Stimulated activated CD4-positive, alpha-beta T cell treated with anti-CD3 and anti-CD28 coated beads, Interleukin-2, amount 100 ng/mL, for 48 hours (primary cell): ENCODE results near the gene BNC2.

ENCODE experiments used
- DNase-seq, 2 donors: peaks; one replicate each; pipeline ENCODE4 v3.0.0-alpha.2; 2020

Gene BNC2

DNA sequence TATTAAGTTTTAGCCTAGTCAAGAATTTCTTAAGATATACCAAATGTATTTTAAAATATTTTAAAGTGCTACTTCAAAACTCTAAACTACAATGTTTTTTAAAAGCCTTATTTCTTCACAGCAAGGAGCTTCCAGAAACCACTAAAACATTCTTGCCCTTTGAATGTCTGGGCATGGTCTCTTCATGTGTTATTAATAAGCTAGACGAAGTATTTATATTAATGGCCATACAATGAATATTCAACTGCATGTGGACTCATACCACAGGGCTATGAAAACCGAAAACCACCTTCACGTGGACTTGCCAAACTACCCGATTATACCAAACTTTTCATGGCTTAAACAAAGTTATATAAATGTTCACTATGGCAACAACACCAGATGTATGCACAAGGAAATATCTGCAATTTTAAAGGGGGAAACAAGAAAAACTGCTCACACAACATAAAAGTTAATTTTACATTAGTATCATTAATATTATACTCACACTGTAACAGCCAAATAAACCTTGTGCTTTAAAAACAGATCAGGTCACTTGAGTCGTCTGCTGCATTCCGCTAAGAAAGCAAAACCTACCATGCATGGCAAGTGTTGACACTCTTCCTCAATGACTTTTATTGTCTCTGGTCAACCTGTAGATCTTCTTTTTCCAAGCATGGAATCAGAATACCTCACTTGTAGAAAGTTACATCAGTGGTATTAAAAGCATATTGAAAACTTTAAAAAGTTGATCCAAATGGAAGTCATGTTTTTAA lies 246.3 kb downstream of the BNC2 start:
- DNase-seq: no peak

DNA sequence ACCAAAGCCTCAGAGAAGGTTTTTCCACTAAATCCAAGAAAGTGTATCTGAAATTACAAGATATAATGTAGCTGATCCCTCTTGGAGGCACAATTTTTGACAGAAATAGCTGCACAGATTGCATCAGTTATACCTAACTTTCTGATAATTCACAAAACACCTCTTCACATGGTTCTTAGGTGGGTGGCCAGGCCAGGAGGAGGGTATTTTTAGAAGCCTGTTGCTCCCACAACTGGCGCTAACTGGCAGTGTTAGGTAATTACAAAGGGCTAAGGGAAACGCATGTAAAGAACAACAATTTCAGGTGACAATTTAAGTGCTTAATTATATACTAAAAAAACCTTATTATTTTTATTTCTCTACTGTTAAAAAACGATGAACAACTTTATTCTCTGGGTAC lies 247.9 kb downstream of the BNC2 start:
- DNase-seq: no peak

DNA sequence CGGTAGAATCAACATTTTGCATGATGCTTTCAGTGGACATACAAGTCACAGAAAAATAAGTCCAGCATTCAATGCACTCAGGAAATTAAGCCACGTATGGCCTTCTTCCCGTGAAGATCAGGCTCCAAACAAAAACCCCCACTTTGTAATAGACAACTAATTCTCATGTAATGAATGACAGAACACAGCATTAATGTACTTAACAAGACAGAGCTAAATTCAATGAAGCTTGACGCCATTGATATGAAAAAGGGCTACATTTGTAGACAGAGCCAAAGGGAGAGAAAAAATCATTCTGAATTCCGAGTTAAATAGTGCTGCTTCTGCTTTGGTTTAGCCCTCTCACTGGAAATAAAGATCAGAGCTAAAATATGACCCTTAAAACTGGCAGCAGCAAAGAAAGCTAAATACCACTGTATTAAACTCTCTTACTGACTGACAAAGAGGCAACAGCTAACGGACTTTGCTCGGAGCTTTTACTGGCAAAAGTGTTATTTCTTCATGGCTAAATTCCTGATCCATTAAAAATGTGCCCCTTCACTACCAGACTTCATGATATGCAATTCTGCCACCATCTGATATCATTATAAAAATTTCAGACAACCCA lies 250.5 kb downstream of the BNC2 start:
- no peak for DNase-seq

GRCh38 chr9:16619402-16619801 lies 251.1 kb downstream of the BNC2 start:
- DNase-seq: no peak

GRCh38 chr9:16618524-16618923 lies 251.9 kb downstream of the BNC2 start:
- no peak for DNase-seq

GRCh38 chr9:16616686-16617085 lies 253.8 kb downstream of the BNC2 start:
- DNase-seq: no peak

DNA sequence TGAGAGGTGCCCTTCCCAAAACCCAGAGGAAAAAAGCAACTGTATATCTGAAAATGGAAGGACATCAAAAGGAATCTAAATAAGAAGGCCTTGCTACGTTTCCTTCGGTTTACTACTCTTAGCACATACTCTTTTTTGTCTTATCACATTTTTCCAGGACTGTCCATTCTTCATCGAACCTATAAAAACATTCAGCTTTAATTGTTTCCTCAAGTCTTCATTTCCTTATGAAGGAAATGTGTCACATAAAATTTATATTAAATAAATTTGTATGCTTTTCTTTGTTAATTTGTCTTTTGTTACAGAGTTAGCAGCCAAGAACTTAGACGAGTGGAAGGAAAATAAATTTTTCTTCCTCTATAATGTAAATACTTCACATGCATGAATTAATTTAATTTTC lies 255.0 kb downstream of the BNC2 start:
- no peak for DNase-seq

DNA sequence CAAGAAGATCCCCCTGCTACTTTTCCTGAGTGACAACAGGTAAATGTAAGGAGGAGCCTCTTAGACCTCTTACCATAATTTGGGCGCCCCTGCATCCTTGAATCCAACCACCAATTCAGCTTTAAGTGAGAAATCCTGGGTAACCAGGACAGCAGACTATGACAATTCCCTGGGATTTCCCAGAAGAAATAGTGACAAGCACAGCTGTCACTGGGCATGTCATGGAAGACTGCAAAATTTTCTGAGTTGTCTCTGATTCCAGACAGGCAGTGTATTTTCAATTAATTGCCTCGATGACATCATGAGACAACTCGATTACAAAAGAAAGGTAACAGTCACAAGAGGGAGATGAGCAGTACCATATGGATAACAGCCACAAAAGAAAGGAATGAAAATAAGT lies 256.9 kb downstream of the BNC2 start:
- DNase-seq: no peak

DNA sequence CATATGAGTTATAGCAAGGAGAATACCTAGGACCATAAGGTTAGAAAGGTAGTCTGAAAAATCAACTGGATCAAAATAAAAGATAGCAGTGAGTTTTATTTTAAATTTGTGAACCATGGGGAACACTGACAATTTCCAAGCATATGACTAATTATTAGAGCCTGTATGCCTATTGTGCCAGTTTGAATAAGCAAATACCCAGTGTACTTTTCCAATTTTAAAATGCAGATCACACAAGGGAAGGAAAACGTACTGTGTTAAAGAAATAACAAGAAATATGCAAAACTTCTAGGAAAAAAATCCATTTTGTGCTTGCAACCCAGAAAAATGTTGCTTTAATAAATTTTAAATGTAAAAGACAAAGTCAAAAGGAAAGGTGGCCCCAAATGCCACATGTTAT lies 257.4 kb downstream of the BNC2 start:
- DNase-seq: no peak

DNA sequence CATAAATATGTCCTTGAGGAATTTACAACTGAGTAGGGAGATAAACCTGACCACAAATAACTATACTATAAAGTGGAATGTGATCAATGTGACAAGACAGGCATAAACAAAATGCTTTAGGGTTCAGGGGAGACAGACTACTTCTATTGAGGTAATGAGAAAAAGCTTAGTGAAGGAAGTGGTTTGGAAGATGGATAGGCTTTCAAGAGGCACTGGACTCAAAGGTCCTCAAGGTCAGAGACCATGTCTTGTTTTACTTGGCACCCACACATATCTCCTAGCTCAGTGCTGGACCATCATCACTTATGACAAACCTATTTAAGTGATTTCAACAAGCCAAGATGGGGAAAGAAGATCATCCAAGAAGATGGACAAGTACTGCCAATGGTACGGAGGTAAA lies 257.8 kb downstream of the BNC2 start:
- DNase-seq: no peak

GRCh38 chr9:16611983-16612382 lies 258.5 kb downstream of the BNC2 start:
- no peak for DNase-seq

DNA sequence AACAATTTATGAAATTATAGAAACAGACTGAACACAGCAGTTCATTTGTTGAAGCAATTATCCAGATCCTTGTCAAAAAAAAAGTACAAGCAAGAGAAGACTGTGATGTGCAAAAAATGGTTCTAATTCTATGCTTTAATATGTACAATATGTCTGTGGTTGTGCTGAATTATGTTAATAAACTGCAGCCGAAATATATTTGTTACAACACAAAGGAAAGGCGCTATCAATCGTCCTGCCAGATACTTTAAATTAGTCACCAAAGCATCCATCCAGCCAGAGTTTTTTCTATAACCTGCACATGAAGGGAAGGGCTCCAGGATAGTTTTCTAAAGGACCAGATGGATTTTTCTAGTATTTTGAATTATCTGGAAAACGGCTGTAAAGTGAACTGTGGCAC lies 259.5 kb downstream of the BNC2 start:
- no peak for DNase-seq

DNA sequence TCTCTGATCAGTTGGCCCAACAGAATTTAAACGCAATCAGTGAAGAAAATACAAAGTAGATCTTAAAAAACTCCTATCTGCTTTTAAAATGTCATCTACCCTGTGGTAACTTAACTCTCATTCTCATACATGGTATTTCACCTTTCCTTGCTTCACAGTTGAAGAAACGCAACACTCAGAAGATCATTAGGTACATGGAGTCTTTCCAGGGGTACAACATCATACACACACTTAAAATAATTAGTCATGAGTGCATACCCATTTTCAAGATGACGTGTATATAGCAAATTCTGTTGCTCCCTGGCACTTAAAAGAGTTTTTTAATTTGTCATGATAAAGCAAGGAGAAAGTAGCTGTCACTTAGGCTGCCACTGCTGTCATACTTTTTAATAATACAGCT lies 259.9 kb downstream of the BNC2 start:
- DNase-seq: no peak

DNA sequence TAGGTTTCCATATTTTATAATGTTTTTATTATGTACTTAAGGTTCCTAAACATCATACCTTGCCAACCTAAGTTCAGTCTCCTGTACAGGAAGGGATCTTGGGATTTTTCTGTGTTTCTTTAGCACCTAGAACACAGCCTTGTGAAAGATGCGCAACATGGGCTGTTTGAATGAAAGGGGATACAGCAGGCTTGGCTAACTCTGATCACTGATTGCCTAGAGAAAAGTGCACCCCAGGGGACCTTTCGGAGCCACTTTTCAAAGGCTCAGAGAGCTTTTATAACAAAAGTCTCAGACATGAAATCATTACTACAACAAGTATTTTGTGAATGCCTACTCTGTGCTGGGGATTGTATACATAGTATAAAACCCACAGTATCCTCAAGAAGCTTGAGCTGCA lies 261.6 kb downstream of the BNC2 start:
- DNase-seq: no peak

DNA sequence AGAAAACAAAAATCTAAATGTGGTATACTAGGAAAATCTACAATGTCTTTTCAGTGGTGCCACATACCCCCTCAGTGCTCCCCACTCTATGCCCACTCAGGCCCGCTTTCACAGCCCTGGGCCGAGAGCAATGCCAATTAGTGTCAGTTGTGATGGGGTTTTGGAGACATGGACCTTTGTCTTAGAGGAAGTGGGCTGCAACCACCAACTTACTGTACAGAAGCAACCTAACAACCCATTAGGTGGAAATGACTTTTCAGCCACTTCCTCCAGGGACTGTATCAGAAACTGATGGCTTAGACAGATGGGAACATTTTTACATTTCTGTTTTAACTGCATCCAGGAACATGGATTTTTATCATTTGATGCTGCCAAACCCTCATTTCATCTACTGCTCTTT lies 268.0 kb downstream of the BNC2 start:
- DNase-seq: no peak

DNA sequence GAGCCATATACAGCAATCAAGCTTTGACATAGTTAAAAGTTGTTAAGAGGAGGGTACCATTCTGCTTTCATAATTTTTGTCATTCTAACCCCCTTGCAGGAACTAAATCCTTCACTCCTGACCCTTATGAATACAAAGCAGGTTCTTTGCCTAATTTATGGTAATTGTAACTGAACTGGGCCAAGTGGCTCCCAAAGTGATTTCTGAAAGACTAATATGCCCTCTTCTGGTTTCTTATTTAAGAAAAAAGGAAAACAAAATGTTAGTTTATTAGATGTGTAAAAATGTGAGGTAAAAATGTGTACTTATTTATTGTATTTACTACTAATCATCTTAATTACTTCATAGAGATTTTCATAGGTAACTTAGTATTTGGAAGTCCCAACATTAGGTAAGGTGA lies 268.5 kb downstream of the BNC2 start:
- DNase-seq: no peak

GRCh38 chr9:16598316-16598715 lies 272.2 kb downstream of the BNC2 start:
- no peak for DNase-seq

GRCh38 chr9:16597136-16597535 lies 273.3 kb downstream of the BNC2 start:
- no peak for DNase-seq

- DNase-seq: no peak
These were observed 275.2 kb downstream of the BNC2 start for GRCh38 chr9:16595227-16595626.

GRCh38 chr9:16594787-16595186 lies 275.7 kb downstream of the BNC2 start:
- DNase-seq: no peak

- DNase-seq: no peak
These were observed 276.7 kb downstream of the BNC2 start for GRCh38 chr9:16593746-16594145.

DNA sequence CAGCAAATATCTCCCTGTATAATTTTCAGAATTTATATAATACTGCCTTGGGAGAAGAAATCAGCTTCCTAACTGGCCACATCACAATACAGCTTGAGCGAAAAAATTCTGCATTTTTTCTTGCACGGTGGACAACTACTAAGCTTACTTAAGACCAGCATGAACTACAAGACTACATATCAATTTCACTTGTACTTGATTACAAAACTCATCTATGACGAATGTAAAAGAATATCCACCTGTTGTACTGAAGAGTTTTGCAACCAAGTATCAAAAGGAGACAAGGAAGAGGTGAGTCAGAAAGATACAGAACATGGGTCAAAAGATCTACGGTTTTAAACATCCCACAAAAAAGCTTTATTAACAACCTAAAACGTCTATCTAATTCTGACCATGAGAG lies 279.4 kb downstream of the BNC2 start:
- no peak for DNase-seq

- no peak for DNase-seq
These were observed 284.9 kb downstream of the BNC2 start for GRCh38 chr9:16585591-16585990.

GRCh38 chr9:16579872-16580432 lies 290.5 kb downstream of the BNC2 start:
- no peak for DNase-seq

- no peak for DNase-seq
These were observed 294.6 kb downstream of the BNC2 start for GRCh38 chr9:16575986-16576245.
